Dermis microvascular lymphatic vessel endothelial cell (primary cell): ENCODE results near the gene COL25A1. TPM values are rescaled to one million over a fixed set of nuclear protein-coding genes. Genes with fewer than 3 reads are reported as not detected.

Experiments
- DNase-seq, 2 donors: peaks; one replicate each; pipeline versions ENCODE4 v3.0.0 to v3.0.0-alpha.2; 2010; ENCODE audit warnings: low read depth in 2 of 2
- total RNA-seq: library from RNA; depleted of rRNA; stranded (reverse); fragments of >200 nt; gene quantifications from 2 replicates; pipeline ENCODE4 v1.2.1, GENCODE V29; 2014

Gene COL25A1
- total RNA-seq: 0.13 TPM in 2 replicates

GRCh38 chr4:109302361-109303139, at the start of gene COL25A1:
COL25A1 (minus strand) TSS chr4:109302658.
- peak in 1 of 2 donors; percentile 76 for DNase-seq

- no peak for DNase-seq
Observed at GRCh38 chr4:109350121-109350520, 47.7 kb upstream of the COL25A1 start.

GRCh38 chr4:109334129-109335105, 32.0 kb upstream of the COL25A1 start:
- no peak for DNase-seq

- peak in 1 of 2 donors; percentile 13 for DNase-seq
Observed at GRCh38 chr4:109332926-109333464, 30.5 kb upstream of the COL25A1 start.

- DNase-seq: no peak
Observed at GRCh38 chr4:109327641-109328040, 25.2 kb upstream of the COL25A1 start.

- no peak for DNase-seq
Observed at GRCh38 chr4:109325698-109326097, 23.2 kb upstream of the COL25A1 start.

- no peak for DNase-seq
Observed at GRCh38 chr4:109323348-109323747, 20.9 kb upstream of the COL25A1 start.

GRCh38 chr4:109321232-109321631, 18.8 kb upstream of the COL25A1 start:
- no peak for DNase-seq

- no peak for DNase-seq
Observed at GRCh38 chr4:109319684-109320083, 17.2 kb upstream of the COL25A1 start.

GRCh38 chr4:109319156-109319555, 16.7 kb upstream of the COL25A1 start:
- no peak for DNase-seq

GRCh38 chr4:109315818-109316217, 13.4 kb upstream of the COL25A1 start:
- DNase-seq: peak in 1 of 2 donors; percentile 20

GRCh38 chr4:109315341-109315740, 12.9 kb upstream of the COL25A1 start:
- no peak for DNase-seq

GRCh38 chr4:109313168-109314133, 11.0 kb upstream of the COL25A1 start:
- DNase-seq: no peak

- peak in 1 of 2 donors; percentile 39 for DNase-seq
Observed at GRCh38 chr4:109303140-109303496, 660 bp upstream of the COL25A1 start.

- DNase-seq: no peak
Observed at GRCh38 chr4:109301651-109302360, 652 bp downstream of the COL25A1 start.

GRCh38 chr4:109298279-109299010, 4.0 kb downstream of the COL25A1 start:
- peak; percentile 4 to 38 for DNase-seq

- DNase-seq: no peak
Observed at GRCh38 chr4:109296527-109296926, 5.9 kb downstream of the COL25A1 start.

GRCh38 chr4:109295081-109295480, 7.4 kb downstream of the COL25A1 start:
- DNase-seq: no peak

GRCh38 chr4:109294468-109295020, 7.9 kb downstream of the COL25A1 start:
- peak in 1 of 2 donors; percentile 41 for DNase-seq
